ENCODE results near the gene SUN2.

The SUN2 gene

GRCh38 chr22:38786631-38787030 is 30.8 kb upstream of the SUN2 start:
- H3K4me1 Mint-ChIP-seq (ENCODE audit: low read depth): peaks cover 15% of the 10 kb centered on the region
- H3K4me3 Mint-ChIP-seq: no peak overlapping the region
- H3K27me3 Mint-ChIP-seq: no peaks in the 10 kb centered on the region
- no peak overlapping the region for H3K27ac Mint-ChIP-seq
- H3K9me3 Mint-ChIP-seq: no peaks in the 10 kb centered on the region
- H3K36me3 Mint-ChIP-seq (ENCODE audit: low read depth): no peaks in the 10 kb centered on the region
- DNase-seq: no peak

GRCh38 chr22:38784856-38785255 is 29.1 kb upstream of the SUN2 start:
- Mint-ChIP-seq H3K4me3 (no peak overlapping the region), H3K4me1 (ENCODE audit: low read depth) (peaks cover 15% of the 10 kb centered on the region), H3K36me3 (ENCODE audit: low read depth) (peaks cover 5% of the 10 kb centered on the region), H3K9me3 (no peaks in the 10 kb centered on the region), H3K27me3 (no peaks in the 10 kb centered on the region), H3K27ac (no peak overlapping the region)
- DNase-seq: no peak

GRCh38 chr22:38784035-38784434 is 28.2 kb upstream of the SUN2 start:
- Mint-ChIP-seq H3K4me1 (ENCODE audit: low read depth) (peaks cover 15% of the 10 kb centered on the region), H3K27ac (no peak overlapping the region), H3K27me3 (no peaks in the 10 kb centered on the region), H3K36me3 (ENCODE audit: low read depth) (peaks cover 5% of the 10 kb centered on the region), H3K9me3 (no peaks in the 10 kb centered on the region), H3K4me3 (no peak overlapping the region)
- no peak for DNase-seq

GRCh38 chr22:38783095-38783615 is 27.4 kb upstream of the SUN2 start:
- DNase-seq: no peak
- no peak overlapping the region for H3K4me3 Mint-ChIP-seq
- peaks cover 5% of the 10 kb centered on the region for H3K36me3 Mint-ChIP-seq (ENCODE audit: low read depth)
- H3K9me3 Mint-ChIP-seq: no peaks in the 10 kb centered on the region
- H3K4me1 Mint-ChIP-seq (ENCODE audit: low read depth): peaks cover 15% of the 10 kb centered on the region
- no peak overlapping the region for H3K27ac Mint-ChIP-seq
- no peaks in the 10 kb centered on the region for H3K27me3 Mint-ChIP-seq

- DNase-seq: no peak
- peaks cover 15% of the 10 kb centered on the region for H3K4me1 Mint-ChIP-seq (ENCODE audit: low read depth)
- peaks cover 5% of the 10 kb centered on the region for H3K36me3 Mint-ChIP-seq (ENCODE audit: low read depth)
- H3K27me3 Mint-ChIP-seq: no peaks in the 10 kb centered on the region
- no peaks in the 10 kb centered on the region for H3K9me3 Mint-ChIP-seq
- no peak overlapping the region for H3K4me3 Mint-ChIP-seq
- H3K27ac Mint-ChIP-seq: no peak overlapping the region
These were observed 26.8 kb upstream of the SUN2 start for GRCh38 chr22:38782402-38783094.

GRCh38 chr22:38781033-38781432 is 25.2 kb upstream of the SUN2 start:
- Mint-ChIP-seq H3K4me3 (no peak overlapping the region), H3K36me3 (ENCODE audit: low read depth) (peaks cover 5% of the 10 kb centered on the region), H3K27me3 (no peaks in the 10 kb centered on the region), H3K9me3 (no peaks in the 10 kb centered on the region), H3K27ac (no peak overlapping the region), H3K4me1 (ENCODE audit: low read depth) (peaks cover 15% of the 10 kb centered on the region)
- DNase-seq: no peak

GRCh38 chr22:38777087-38777671 is 21.4 kb upstream of the SUN2 start:
- Mint-ChIP-seq H3K27me3 (no peaks in the 10 kb centered on the region), H3K36me3 (ENCODE audit: low read depth) (peaks cover 5% of the 10 kb centered on the region), H3K27ac (no peak overlapping the region), H3K4me1 (ENCODE audit: low read depth) (no peaks in the 10 kb centered on the region), H3K9me3 (no peaks in the 10 kb centered on the region), H3K4me3 (no peak overlapping the region)
- no peak for DNase-seq

GRCh38 chr22:38776086-38776485 is 20.3 kb upstream of the SUN2 start:
- H3K4me3 Mint-ChIP-seq: no peak overlapping the region
- H3K27ac Mint-ChIP-seq: no peak overlapping the region
- peaks cover 5% of the 10 kb centered on the region for H3K36me3 Mint-ChIP-seq (ENCODE audit: low read depth)
- H3K27me3 Mint-ChIP-seq: no peaks in the 10 kb centered on the region
- no peaks in the 10 kb centered on the region for H3K9me3 Mint-ChIP-seq
- no peak for DNase-seq
- H3K4me1 Mint-ChIP-seq (ENCODE audit: low read depth): no peaks in the 10 kb centered on the region

- Mint-ChIP-seq H3K27ac (no peak overlapping the region), H3K9me3 (no peaks in the 10 kb centered on the region), H3K36me3 (ENCODE audit: low read depth) (peaks cover 5% of the 10 kb centered on the region), H3K27me3 (no peaks in the 10 kb centered on the region), H3K4me3 (no peak overlapping the region), H3K4me1 (ENCODE audit: low read depth) (no peaks in the 10 kb centered on the region)
- no peak for DNase-seq
These were observed 19.9 kb upstream of the SUN2 start for GRCh38 chr22:38775656-38776055.

- no peak overlapping the region for H3K27ac Mint-ChIP-seq
- no peaks in the 10 kb centered on the region for H3K27me3 Mint-ChIP-seq
- DNase-seq: no peak
- no peaks in the 10 kb centered on the region for H3K36me3 Mint-ChIP-seq (ENCODE audit: low read depth)
- no peak overlapping the region for H3K4me3 Mint-ChIP-seq
- no peaks in the 10 kb centered on the region for H3K9me3 Mint-ChIP-seq
- H3K4me1 Mint-ChIP-seq (ENCODE audit: low read depth): no peaks in the 10 kb centered on the region
These were observed 18.8 kb upstream of the SUN2 start for GRCh38 chr22:38774496-38775166.

- DNase-seq: no peak
- Mint-ChIP-seq H3K4me3 (no peak overlapping the region), H3K4me1 (ENCODE audit: low read depth) (peaks cover 2% of the 10 kb centered on the region), H3K27me3 (no peaks in the 10 kb centered on the region), H3K27ac (no peak overlapping the region), H3K36me3 (ENCODE audit: low read depth) (no peaks in the 10 kb centered on the region), H3K9me3 (no peaks in the 10 kb centered on the region)
These were observed 17.7 kb upstream of the SUN2 start for GRCh38 chr22:38773363-38773946.

GRCh38 chr22:38772623-38772873 is 16.8 kb upstream of the SUN2 start:
- Mint-ChIP-seq H3K9me3 (no peaks in the 10 kb centered on the region), H3K4me1 (ENCODE audit: low read depth) (peaks cover 2% of the 10 kb centered on the region), H3K27ac (no peak overlapping the region), H3K4me3 (no peak overlapping the region), H3K36me3 (ENCODE audit: low read depth) (no peaks in the 10 kb centered on the region), H3K27me3 (no peaks in the 10 kb centered on the region)
- DNase-seq: no peak

- Mint-ChIP-seq H3K36me3 (ENCODE audit: low read depth) (no peaks in the 10 kb centered on the region), H3K27me3 (no peaks in the 10 kb centered on the region), H3K9me3 (no peaks in the 10 kb centered on the region), H3K4me3 (no peak overlapping the region), H3K4me1 (ENCODE audit: low read depth) (peaks cover 6% of the 10 kb centered on the region), H3K27ac (no peak overlapping the region)
- no peak for DNase-seq
These were observed 14.6 kb upstream of the SUN2 start for GRCh38 chr22:38770257-38770949.

- no peak overlapping the region for H3K4me3 Mint-ChIP-seq
- DNase-seq: no peak
- no peaks in the 10 kb centered on the region for H3K27me3 Mint-ChIP-seq
These were observed 12.2 kb upstream of the SUN2 start for GRCh38 chr22:38768036-38768435.

More at GRCh38 chr22:38768036-38768435, 12.2 kb upstream of the SUN2 start:
- Mint-ChIP-seq H3K9me3 (no peaks in the 10 kb centered on the region), H3K36me3 (ENCODE audit: low read depth) (no peaks in the 10 kb centered on the region), H3K4me1 (ENCODE audit: low read depth) (peaks cover 6% of the 10 kb centered on the region), H3K27ac (no peak overlapping the region)

Data from activated T-cell treated with anti-CD3 and anti-CD28 coated beads, Interleukin-2, amount 50 U/mL, for 24 hours (primary cell).